Measurements from ENCODE around the gene TMEM88.

GRCh38 chr17:7882629-7883028 is 27.8 kb downstream of the TMEM88 start:
- TF ChIP-seq POLR2AphosphoS5 (IDR thresholded peaks at IDR 0.05; ENCODE audit: low read depth, low read length) (no peak), POU5F1 (IDR thresholded peaks at IDR 0.05; ENCODE audit: low read depth, low read length) (no peak)
